ENCODE data around the gene FNDC3A.

DNA sequence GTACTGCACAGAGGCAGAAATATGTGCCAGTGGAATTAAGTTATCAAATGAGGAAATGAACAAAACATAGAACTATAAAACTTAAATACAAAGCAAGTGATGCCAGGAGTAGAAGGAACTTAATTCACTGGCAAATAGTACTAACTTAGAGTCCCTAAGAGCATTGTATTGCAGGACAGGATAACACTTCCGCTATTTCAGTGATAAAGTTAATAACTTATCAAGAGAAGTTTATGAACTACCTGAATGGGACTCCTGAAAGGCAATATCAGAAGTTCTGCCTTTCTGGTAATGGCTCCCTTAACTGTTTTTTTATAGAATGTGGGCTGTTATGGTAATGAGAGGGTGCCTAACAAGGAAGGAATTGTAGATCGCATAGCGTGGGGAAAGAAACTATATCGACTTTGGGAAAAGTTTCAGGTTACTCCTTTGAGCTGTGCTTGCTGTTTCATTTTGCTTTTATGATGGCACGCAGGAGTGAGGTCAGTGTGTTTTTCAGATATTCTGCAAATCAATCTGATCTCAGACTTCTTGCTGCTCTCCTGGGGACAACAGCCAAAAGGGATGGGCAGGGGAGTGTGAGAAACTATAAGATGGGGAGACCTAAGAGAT lies 149.1 kb downstream of the FNDC3A start:
- no peak for TF ChIP-seq CEBPB (IDR thresholded peaks at IDR 0.05)
- no peak for TF ChIP-seq CREB1 (IDR thresholded peaks at IDR 0.05; ENCODE audit: low read depth)
- TF ChIP-seq EP300 (IDR thresholded peaks at IDR 0.05; ENCODE audit: borderline replicate concordance) = no peak
- TF ChIP-seq ZBTB7A (IDR thresholded peaks at IDR 0.05; ENCODE audit: low read depth) = no peak
- TF ChIP-seq, protein P1, sequence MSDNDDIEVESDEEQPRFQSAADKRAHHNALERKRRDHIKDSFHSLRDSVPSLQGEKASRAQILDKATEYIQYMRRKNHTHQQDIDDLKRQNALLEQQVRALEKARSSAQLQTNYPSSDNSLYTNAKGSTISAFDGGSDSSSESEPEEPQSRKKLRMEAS (IDR thresholded peaks at IDR 0.05) = no peak
- no peak for TF ChIP-seq TEAD4 (IDR thresholded peaks at IDR 0.05)
- TF ChIP-seq RAD21 (IDR thresholded peaks at IDR 0.05; ENCODE audit: low read depth) = no peak
- TF ChIP-seq EGR1 (IDR thresholded peaks at IDR 0.05) = no peak
- TF ChIP-seq, protein P2, sequence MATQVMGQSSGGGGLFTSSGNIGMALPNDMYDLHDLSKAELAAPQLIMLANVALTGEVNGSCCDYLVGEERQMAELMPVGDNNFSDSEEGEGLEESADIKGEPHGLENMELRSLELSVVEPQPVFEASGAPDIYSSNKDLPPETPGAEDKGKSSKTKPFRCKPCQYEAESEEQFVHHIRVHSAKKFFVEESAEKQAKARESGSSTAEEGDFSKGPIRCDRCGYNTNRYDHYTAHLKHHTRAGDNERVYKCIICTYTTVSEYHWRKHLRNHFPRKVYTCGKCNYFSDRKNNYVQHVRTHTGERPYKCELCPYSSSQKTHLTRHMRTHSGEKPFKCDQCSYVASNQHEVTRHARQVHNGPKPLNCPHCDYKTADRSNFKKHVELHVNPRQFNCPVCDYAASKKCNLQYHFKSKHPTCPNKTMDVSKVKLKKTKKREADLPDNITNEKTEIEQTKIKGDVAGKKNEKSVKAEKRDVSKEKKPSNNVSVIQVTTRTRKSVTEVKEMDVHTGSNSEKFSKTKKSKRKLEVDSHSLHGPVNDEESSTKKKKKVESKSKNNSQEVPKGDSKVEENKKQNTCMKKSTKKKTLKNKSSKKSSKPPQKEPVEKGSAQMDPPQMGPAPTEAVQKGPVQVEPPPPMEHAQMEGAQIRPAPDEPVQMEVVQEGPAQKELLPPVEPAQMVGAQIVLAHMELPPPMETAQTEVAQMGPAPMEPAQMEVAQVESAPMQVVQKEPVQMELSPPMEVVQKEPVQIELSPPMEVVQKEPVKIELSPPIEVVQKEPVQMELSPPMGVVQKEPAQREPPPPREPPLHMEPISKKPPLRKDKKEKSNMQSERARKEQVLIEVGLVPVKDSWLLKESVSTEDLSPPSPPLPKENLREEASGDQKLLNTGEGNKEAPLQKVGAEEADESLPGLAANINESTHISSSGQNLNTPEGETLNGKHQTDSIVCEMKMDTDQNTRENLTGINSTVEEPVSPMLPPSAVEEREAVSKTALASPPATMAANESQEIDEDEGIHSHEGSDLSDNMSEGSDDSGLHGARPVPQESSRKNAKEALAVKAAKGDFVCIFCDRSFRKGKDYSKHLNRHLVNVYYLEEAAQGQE (IDR thresholded peaks at IDR 0.05; ENCODE audit: low read depth) = no peak
